ENCODE results near the gene ME3. TPM values are rescaled to one million over a fixed set of nuclear protein-coding genes. Genes with fewer than 3 reads are reported as not detected.

ME3 gene
- total and polyA plus RNA-seq, 2 donors (not counting 1 experiment from before 2014, with no cell fraction given): 1.3 TPM; not detected in 1

GRCh38 chr11:86513138-86513537 is 159.3 kb downstream of the ME3 start:
- CTCF ChIA-PET: no interaction called here
- no peak overlapping the region for H3K4me3 Mint-ChIP-seq
- intact Hi-C loops (cut with micrococcal nuclease): no loop called here
- H3K36me3 ChIP-seq (replicated peaks in 1 of 2; ENCODE audit: control extremely low read depth in 1 of 2, control insufficient read depth in 1 of 2, extremely low read depth in 1 of 2, insufficient read depth in 2 of 2, low read length in 1 of 2): no peaks in the 10 kb centered on the region
- peaks cover 17% of the 10 kb centered on the region for H3K4me1 Mint-ChIP-seq
- ATAC-seq (ENCODE audit: low read depth) (no peak), DNase-seq (no peak)
- no peaks in the 10 kb centered on the region for H3K27me3 Mint-ChIP-seq
- H3K9ac ChIP-seq (ENCODE audit: low read length): no peak overlapping the region
- no peak overlapping the region for H3K4me2 ChIP-seq (replicated peaks; ENCODE audit: low read depth, low read length, poor library complexity, severe bottlenecking)
- WGBS (ENCODE audit: insufficient coverage): no CpG with 5 or more reads among the region's 1 CpG
- no peak overlapping the region for H3K4me3 ChIP-seq (ENCODE audit: control extremely low read depth in 1 of 5, extremely low read depth in 1 of 5, insufficient read depth in 1 of 5, low read depth in 2 of 5, low read length in 4 of 5)
- H3K4me1 ChIP-seq (ENCODE audit: control insufficient read depth in 2 of 2, insufficient read depth in 2 of 2, low read length in 2 of 2): peaks cover 17 to 19% of the 10 kb centered on the region in 2 donors
- no peak overlapping the region for H3K27ac Mint-ChIP-seq
- H3K9me3 ChIP-seq (ENCODE audit: control extremely low read depth in 1 of 3, control insufficient read depth in 2 of 3, insufficient read depth in 1 of 3, low read length in 2 of 3): peaks cover 0 to 2% (median 0%) of the 10 kb centered on the region in 3 donors
- no peak overlapping the region for H2AFZ ChIP-seq (ENCODE audit: insufficient read depth, low read depth, low read length, poor library complexity, severe bottlenecking)
- H3K9me3 Mint-ChIP-seq (ENCODE audit: insufficient read depth): no peaks in the 10 kb centered on the region
- TF ChIP-seq EZH2 (IDR thresholded peaks at IDR 0.05; ENCODE audit: borderline replicate concordance, insufficient read depth, low read depth, low read length, poor library complexity, severe bottlenecking) (no peak), CTCF (IDR thresholded peaks at IDR 0.05) (no peak)
- no peaks in the 10 kb centered on the region for H3K79me2 ChIP-seq (ENCODE audit: control insufficient read depth, insufficient read depth, low read length)
- H3K27ac ChIP-seq (ENCODE audit: low read length in 2 of 2): no peak overlapping the region
- H3K27me3 ChIP-seq (replicated peaks in 1 of 4; ENCODE audit: control extremely low read depth in 1 of 4, control insufficient read depth in 3 of 4, insufficient read depth in 4 of 4, low read length in 3 of 4): no peaks in the 10 kb centered on the region
- H4K20me1 ChIP-seq (ENCODE audit: control insufficient read depth, insufficient read depth, low read length, poor library complexity, severe bottlenecking): no peaks in the 10 kb centered on the region
- POLR2A ChIA-PET: no interaction called here

- ATAC-seq (ENCODE audit: low read depth): no peak
- no peak overlapping the region for H3K4me2 ChIP-seq (replicated peaks; ENCODE audit: low read depth, low read length, poor library complexity, severe bottlenecking)
- TF ChIP-seq CTCF (IDR thresholded peaks at IDR 0.05) (no peak), EZH2 (IDR thresholded peaks at IDR 0.05; ENCODE audit: borderline replicate concordance, insufficient read depth, low read depth, low read length, poor library complexity, severe bottlenecking) (no peak)
These were observed 161.3 kb downstream of the ME3 start for GRCh38 chr11:86511086-86511551.

More at GRCh38 chr11:86511086-86511551, 161.3 kb downstream of the ME3 start:
- DNase-seq: no peak
- no peaks in the 10 kb centered on the region for H3K27me3 Mint-ChIP-seq
- H4K20me1 ChIP-seq (ENCODE audit: control insufficient read depth, insufficient read depth, low read length, poor library complexity, severe bottlenecking): no peaks in the 10 kb centered on the region
- H3K9me3 ChIP-seq (ENCODE audit: control extremely low read depth in 1 of 3, control insufficient read depth in 2 of 3, insufficient read depth in 1 of 3, low read length in 2 of 3): peaks cover 0 to 2% (median 0%) of the 10 kb centered on the region in 3 donors
- peaks cover 17 to 19% of the 10 kb centered on the region in 2 donors for H3K4me1 ChIP-seq (ENCODE audit: control insufficient read depth in 2 of 2, insufficient read depth in 2 of 2, low read length in 2 of 2)
- H3K4me3 ChIP-seq (ENCODE audit: control extremely low read depth in 1 of 5, extremely low read depth in 1 of 5, insufficient read depth in 1 of 5, low read depth in 2 of 5, low read length in 4 of 5): no peak overlapping the region
- CTCF ChIA-PET: no interaction called here
- H3K79me2 ChIP-seq (ENCODE audit: control insufficient read depth, insufficient read depth, low read length): no peaks in the 10 kb centered on the region
- no peaks in the 10 kb centered on the region for H3K27me3 ChIP-seq (replicated peaks in 1 of 4; ENCODE audit: control extremely low read depth in 1 of 4, control insufficient read depth in 3 of 4, insufficient read depth in 4 of 4, low read length in 3 of 4)
- H3K27ac ChIP-seq (ENCODE audit: low read length in 2 of 2): no peak overlapping the region
- WGBS (ENCODE audit: insufficient coverage): 20% methylated on average over 1 of the region's 3 CpGs
- H2AFZ ChIP-seq (ENCODE audit: insufficient read depth, low read depth, low read length, poor library complexity, severe bottlenecking): no peak overlapping the region
- intact Hi-C loops (cut with micrococcal nuclease): no loop called here
- no peaks in the 10 kb centered on the region for H3K9me3 Mint-ChIP-seq (ENCODE audit: insufficient read depth)
- H3K4me3 Mint-ChIP-seq: no peak overlapping the region
- no peaks in the 10 kb centered on the region for H3K36me3 ChIP-seq (replicated peaks in 1 of 2; ENCODE audit: control extremely low read depth in 1 of 2, control insufficient read depth in 1 of 2, extremely low read depth in 1 of 2, insufficient read depth in 2 of 2, low read length in 1 of 2)
- H3K27ac Mint-ChIP-seq: no peak overlapping the region
- H3K4me1 Mint-ChIP-seq: peaks cover 17% of the 10 kb centered on the region
- POLR2A ChIA-PET: no interaction called here
- no peak overlapping the region for H3K9ac ChIP-seq (ENCODE audit: low read length)
